Peyer's patch (tissue), 4 donors: ENCODE data around the gene POLK. TPM values are rescaled to one million over a fixed set of nuclear protein-coding genes. Genes with fewer than 3 reads are reported as not detected.

Experiments used
- DNase-seq, 3 donors: peaks; one replicate each; pipeline ENCODE4 v3.0.0-alpha.2; 2017 to 2019
- H3K27ac ChIP-seq, 4 donors: fragments of 200-600 bp; sonication (generic); one replicate each; pipeline ENCODE4 v1.5.1; 2016 to 2019
- H3K27me3 ChIP-seq, 2 donors: fragments of 200-600 bp; sonication (generic); one replicate each; pipeline ENCODE4 v1.5.1; 2019
- H3K36me3 ChIP-seq, 3 donors: fragments of 200-600 bp; sonication (generic); one replicate each; pipeline ENCODE4 v1.5.1; 2016 to 2019
- H3K4me1 ChIP-seq, 4 donors: fragments of 200-600 bp; sonication (generic); one replicate each; pipeline ENCODE4 v1.5.1; 2016 to 2019
- H3K4me3 ChIP-seq, 4 donors: fragments of 200-600 bp; sonication (generic); 1 replicate in 3 of 4; 2 replicates in 1 of 4; pipeline ENCODE4 v1.5.1; 2016 to 2019; ENCODE audit warnings: mild to moderate bottlenecking in 1 of 4
- H3K9me3 ChIP-seq, 4 donors: fragments of 200-600 bp; sonication (generic); one replicate each; pipeline ENCODE4 v1.5.1; 2016 to 2019; ENCODE audit warnings: mild to moderate bottlenecking in 1 of 4
- POLR2A ChIP-seq, 2 donors: fragments of 450-650 bp; IDR thresholded peaks; one replicate each; pipeline ENCODE4 v1.5.1; 2017; ENCODE audit warnings: antibody characterized with exemption in 2 of 2, mild to moderate bottlenecking in 2 of 2, moderate library complexity in 2 of 2
- total RNA-seq, 4 donors: library from RNA; depleted of rRNA; stranded (reverse); fragments of >200 nt; gene quantifications; one replicate each; pipeline ENCODE4 v1.1.0, GENCODE V29; 2016
- TF ChIP-seq, protein P1 (sequence below), 6 experiments: fragments of 450-650 bp in 4 of 6; fragments of 200-600 bp in 2 of 6; sonication (generic) in 1 of 6; IDR thresholded peaks; one replicate each; pipeline ENCODE4 v1.5.1; 2017 to 2019; ENCODE audit warnings: antibody characterized with exemption in 6 of 6, mild to moderate bottlenecking in 3 of 6, moderate library complexity in 1 of 6

POLK gene
- 10 to 100 TPM; 24.5 to 58.6 (median 28.3) TPM for total RNA-seq

DNA sequence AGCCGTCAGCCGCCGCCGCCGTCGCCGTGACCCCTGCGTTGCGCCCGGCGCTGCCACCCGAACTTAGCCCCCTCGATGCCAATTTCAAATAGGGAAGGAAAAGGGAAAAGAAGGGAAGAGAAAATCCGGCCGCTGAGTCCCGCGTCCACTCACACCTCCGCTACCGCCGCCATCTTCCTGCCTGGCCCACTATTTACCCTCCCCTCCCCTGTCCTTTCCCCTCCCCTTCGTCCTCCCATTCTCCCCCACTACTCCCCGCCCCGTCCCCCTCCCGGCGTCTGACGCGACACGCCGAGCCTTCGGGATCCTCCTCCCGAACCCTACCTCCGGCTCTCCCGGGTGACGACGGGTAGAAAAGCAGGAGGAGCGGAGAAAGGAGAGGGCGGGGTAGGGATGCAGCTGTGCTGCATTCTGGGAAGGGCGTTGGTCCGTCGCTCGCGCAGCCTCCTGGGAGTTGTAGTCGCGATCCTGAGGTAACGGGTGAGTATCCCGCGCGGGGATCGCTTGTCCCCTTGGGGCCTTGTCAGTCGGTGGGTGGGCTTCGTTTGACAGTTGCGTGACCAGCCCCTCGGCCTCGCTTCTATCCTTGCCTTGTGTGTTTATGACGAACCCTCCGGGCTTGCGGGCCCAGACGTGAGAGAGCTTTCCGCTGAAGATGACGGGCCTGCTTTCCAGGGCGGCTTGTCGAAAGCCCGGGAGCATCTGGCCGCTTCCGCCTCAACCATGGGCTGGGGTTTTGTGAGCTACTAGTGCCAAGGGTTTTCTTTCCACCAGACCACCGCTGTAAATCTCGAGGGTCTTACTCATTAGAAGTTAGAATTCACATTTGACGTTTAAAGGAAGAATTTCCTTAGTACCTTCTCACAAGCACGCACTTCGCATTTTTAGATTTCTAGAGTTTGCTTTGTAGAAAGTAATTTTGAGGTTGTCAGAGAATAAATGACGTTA, at the start of gene POLK, which contains the start of gene CERT1:
Gene POLK, plus strand, starts transcription at position 457 of the 948 bp plus-strand sequence.
Gene CERT1, minus strand, starts transcription at position 195 of the 948 bp plus-strand sequence. CDS start 422 bp downstream, outside the sequence.
- Histone ChIP-seq H3K4me1 (peaks cover 0 to 31% (median 3%) of the 10 kb centered on the region in 4 donors), H3K9me3 (no peaks in the 10 kb centered on the region), H3K4me3 (peak within 1 kb of the TSS; percentile 70 to 87 (median 77)), H3K27me3 (no peaks in the 10 kb centered on the region), H3K27ac (peak within 1 kb of the TSS; percentile 84 to 95 (median 91)), H3K36me3 (no peaks in the 10 kb centered on the region)
- TF ChIP-seq, protein P1, sequence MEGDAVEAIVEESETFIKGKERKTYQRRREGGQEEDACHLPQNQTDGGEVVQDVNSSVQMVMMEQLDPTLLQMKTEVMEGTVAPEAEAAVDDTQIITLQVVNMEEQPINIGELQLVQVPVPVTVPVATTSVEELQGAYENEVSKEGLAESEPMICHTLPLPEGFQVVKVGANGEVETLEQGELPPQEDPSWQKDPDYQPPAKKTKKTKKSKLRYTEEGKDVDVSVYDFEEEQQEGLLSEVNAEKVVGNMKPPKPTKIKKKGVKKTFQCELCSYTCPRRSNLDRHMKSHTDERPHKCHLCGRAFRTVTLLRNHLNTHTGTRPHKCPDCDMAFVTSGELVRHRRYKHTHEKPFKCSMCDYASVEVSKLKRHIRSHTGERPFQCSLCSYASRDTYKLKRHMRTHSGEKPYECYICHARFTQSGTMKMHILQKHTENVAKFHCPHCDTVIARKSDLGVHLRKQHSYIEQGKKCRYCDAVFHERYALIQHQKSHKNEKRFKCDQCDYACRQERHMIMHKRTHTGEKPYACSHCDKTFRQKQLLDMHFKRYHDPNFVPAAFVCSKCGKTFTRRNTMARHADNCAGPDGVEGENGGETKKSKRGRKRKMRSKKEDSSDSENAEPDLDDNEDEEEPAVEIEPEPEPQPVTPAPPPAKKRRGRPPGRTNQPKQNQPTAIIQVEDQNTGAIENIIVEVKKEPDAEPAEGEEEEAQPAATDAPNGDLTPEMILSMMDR (IDR thresholded peaks at IDR 0.05): no peak
- peak; percentile 77 to 89 for TF ChIP-seq POLR2A (IDR thresholded peaks at IDR 0.05)
- DNase-seq: peak; percentile 95 to 99 (median 97)

DNA sequence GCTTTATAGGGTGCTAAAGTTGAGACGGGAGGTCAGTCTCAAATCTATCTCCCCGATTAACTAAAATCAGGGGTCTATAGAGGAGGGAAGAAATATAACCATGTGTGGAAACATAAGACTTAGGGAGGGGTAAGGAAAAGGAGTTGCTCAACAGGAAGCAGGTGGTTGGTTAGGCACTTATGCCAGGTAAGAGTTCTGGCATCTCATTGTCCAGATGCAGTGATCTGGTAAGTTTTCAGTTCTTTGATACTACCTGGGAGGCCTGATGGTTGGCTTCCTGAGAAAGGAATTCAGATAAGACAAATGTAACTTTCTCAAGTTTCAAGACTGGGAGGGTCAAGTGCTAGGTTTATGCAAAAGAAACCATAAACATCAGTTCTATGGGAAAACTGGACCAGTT, 48.0 kb upstream of the POLK start:
- Histone ChIP-seq H3K36me3 (no peaks in the 10 kb centered on the region), H3K4me1 (no peaks in the 10 kb centered on the region), H3K4me3 (no peak overlapping the region), H3K27me3 (no peaks in the 10 kb centered on the region), H3K27ac (no peak overlapping the region), H3K9me3 (peaks cover 0 to 6% (median 2%) of the 10 kb centered on the region in 4 donors)
- DNase-seq: no peak
- TF ChIP-seq POLR2A (IDR thresholded peaks at IDR 0.05): no peak
- TF ChIP-seq, protein P1 (IDR thresholded peaks at IDR 0.05): no peak

GRCh38 chr5:75465480-75465879, 46.2 kb upstream of the POLK start:
- H3K4me1 ChIP-seq: no peaks in the 10 kb centered on the region
- no peak for TF ChIP-seq POLR2A (IDR thresholded peaks at IDR 0.05)
- TF ChIP-seq, protein P1 (IDR thresholded peaks at IDR 0.05): no peak
- H3K27ac ChIP-seq: no peak overlapping the region
- H3K36me3 ChIP-seq: no peaks in the 10 kb centered on the region
- H3K27me3 ChIP-seq: no peaks in the 10 kb centered on the region
- DNase-seq: no peak
- no peak overlapping the region for H3K4me3 ChIP-seq
- peaks cover 0 to 11% (median 3%) of the 10 kb centered on the region in 4 donors for H3K9me3 ChIP-seq

DNA sequence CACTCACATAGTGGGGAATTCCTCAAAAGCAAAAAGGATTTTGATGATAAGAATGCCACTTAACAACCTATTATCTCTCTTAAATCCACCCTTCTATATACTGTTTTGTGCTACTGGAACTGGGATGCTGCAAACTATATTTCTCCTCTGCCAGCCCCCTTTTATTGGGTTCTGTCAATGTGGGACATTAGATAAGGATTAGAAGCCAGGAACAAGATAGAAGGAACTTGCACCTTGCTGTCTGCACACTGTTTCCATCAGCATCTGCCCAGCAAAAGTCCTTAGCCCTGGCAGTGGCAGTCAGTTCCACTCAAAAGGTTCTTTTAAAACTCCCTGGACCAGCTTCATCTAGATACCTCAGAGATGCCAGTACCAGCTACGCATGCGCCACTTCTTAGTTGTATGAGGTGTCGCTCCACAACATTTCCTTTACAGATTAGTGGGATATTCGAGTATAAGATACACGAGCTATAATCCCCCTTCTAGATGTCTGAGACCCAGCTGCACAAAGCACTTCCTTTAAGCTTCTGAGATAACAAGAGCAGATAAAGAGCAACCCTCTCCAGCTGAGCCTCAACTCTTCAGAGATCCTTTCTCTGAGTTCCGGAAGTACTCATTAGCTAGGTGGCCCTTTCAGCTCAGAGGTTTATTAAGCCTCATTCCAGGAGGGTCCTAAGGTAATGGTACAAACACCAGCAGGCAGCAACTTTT, 45.5 kb upstream of the POLK start:
- Histone ChIP-seq H3K36me3 (no peaks in the 10 kb centered on the region), H3K4me1 (no peaks in the 10 kb centered on the region), H3K4me3 (no peak overlapping the region), H3K27me3 (no peaks in the 10 kb centered on the region), H3K9me3 (peaks cover 0 to 11% (median 3%) of the 10 kb centered on the region in 4 donors), H3K27ac (no peak overlapping the region)
- TF ChIP-seq, protein P1 (IDR thresholded peaks at IDR 0.05): no peak
- TF ChIP-seq POLR2A (IDR thresholded peaks at IDR 0.05): no peak
- DNase-seq: no peak

DNA sequence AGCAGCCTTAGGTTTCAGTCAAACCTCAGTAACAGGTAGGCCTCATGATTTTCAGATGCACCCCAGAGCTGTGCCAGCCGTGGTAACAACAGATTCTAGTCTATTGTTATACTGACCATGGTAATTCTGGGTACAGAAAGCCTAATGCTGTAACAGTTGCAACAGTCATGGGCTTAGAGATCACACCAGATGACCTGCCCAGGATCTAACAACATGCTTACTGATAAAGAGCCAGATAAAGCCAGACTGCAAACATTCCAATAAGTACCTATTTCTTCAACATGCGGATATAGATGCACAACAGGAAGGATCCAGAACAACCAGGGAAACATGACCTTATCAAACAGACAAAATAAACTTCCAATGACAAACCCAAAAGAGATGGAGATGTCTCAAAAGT, 43.1 kb upstream of the POLK start:
- Histone ChIP-seq H3K4me3 (no peak overlapping the region), H3K27me3 (no peaks in the 10 kb centered on the region), H3K4me1 (no peaks in the 10 kb centered on the region), H3K36me3 (no peaks in the 10 kb centered on the region), H3K9me3 (peaks cover 0 to 11% (median 3%) of the 10 kb centered on the region in 4 donors), H3K27ac (no peak overlapping the region)
- TF ChIP-seq POLR2A (IDR thresholded peaks at IDR 0.05): no peak
- TF ChIP-seq, protein P1 (IDR thresholded peaks at IDR 0.05): no peak
- DNase-seq: no peak
